GM23338 (cell line): ENCODE data around the gene BBOF1. TPM values are rescaled to one million over a fixed set of nuclear protein-coding genes. Genes with fewer than 3 reads are reported as not detected.

ENCODE experiments used
- ATAC-seq: fragments of 200-7000 bp; cut with Tn5 transposase; 3 replicates; pipeline ENCODE4 v1.9.1; 2020
- DNase-seq: peaks from one replicate; pipeline ENCODE4 v3.0.0-alpha.2; 2015; ENCODE audit warnings: low spot score
- H2AFZ ChIP-seq: fragments of 200-600 bp; sonication (generic); 2 replicates; pipeline ENCODE4 v1.8.0; 2016; ENCODE audit warnings: antibody characterized with exemption, mild to moderate bottlenecking, moderate library complexity
- H3F3A ChIP-seq: fragments of 200-600 bp; sonication (generic); replicated peaks from 2 replicates; pipeline ENCODE4 v1.8.0; 2017; ENCODE audit warnings: antibody characterized with exemption, mixed run types, low read depth
- H3K27ac ChIP-seq: fragments of 200-600 bp; sonication (generic); 2 replicates; pipeline ENCODE4 v1.6.1; 2016; ENCODE audit warnings: low read depth
- H3K27me3 ChIP-seq: fragments of 200-600 bp; sonication (generic); 2 replicates; pipeline ENCODE4 v1.8.0; 2016; ENCODE audit warnings: mild to moderate bottlenecking, mixed run types, moderate library complexity; ENCODE audit not compliant: insufficient read depth
- H3K36me3 ChIP-seq: fragments of 200-600 bp; sonication (generic); 2 replicates; pipeline ENCODE4 v1.8.0; 2016; ENCODE audit warnings: mild to moderate bottlenecking; ENCODE audit not compliant: insufficient read depth
- H3K4me1 ChIP-seq: fragments of 200-600 bp; sonication (generic); 2 replicates; pipeline ENCODE4 v1.8.0; 2016; ENCODE audit warnings: mild to moderate bottlenecking, moderate library complexity; ENCODE audit not compliant: insufficient read depth
- H3K4me2 ChIP-seq: fragments of 200-600 bp; sonication (generic); 2 replicates; pipeline ENCODE4 v1.7.1; 2017; ENCODE audit warnings: mixed run types
- H3K4me3 ChIP-seq: fragments of 200-600 bp; sonication (generic); 2 replicates; pipeline ENCODE4 v1.6.1; 2016; ENCODE audit warnings: mixed run types
- H3K79me2 ChIP-seq: fragments of 200-600 bp; sonication (generic); replicated peaks from 2 replicates; pipeline ENCODE4 v1.8.0; 2017; ENCODE audit warnings: mild to moderate bottlenecking; ENCODE audit not compliant: insufficient read depth
- H3K9me2 ChIP-seq: fragments of 200-600 bp; sonication (generic); 2 replicates; pipeline ENCODE4 v1.8.0; 2017; ENCODE audit not compliant: insufficient read depth
- H4K20me1 ChIP-seq: fragments of 200-600 bp; sonication (generic); replicated peaks from 2 replicates; pipeline ENCODE4 v1.8.0; 2017; ENCODE audit warnings: mild to moderate bottlenecking; ENCODE audit not compliant: insufficient read depth
- H3K27ac Mint-ChIP-seq: 2 replicates; pipeline ENCODE4 v1.8.0; 2020; ENCODE audit warnings: inconsistent platforms, mild to moderate bottlenecking, moderate library complexity, mixed read lengths
- H3K27me3 Mint-ChIP-seq: 3 replicates; pipeline ENCODE4 v1.8.0; 2022; ENCODE audit warnings: low read depth, mild to moderate bottlenecking, moderate library complexity, mixed read lengths, inconsistent platforms; ENCODE audit not compliant: insufficient read depth, poor library complexity
- H3K36me3 Mint-ChIP-seq: 3 replicates; pipeline ENCODE4 v1.8.0; 2021; ENCODE audit warnings: low read depth, mild to moderate bottlenecking, inconsistent platforms, moderate library complexity, mixed read lengths
- H3K4me1 Mint-ChIP-seq: 3 replicates; pipeline ENCODE4 v1.8.0; 2020; ENCODE audit warnings: mild to moderate bottlenecking, inconsistent platforms, mixed read lengths
- H3K4me3 Mint-ChIP-seq: 3 replicates; pipeline ENCODE4 v1.8.0; 2021; ENCODE audit warnings: moderate library complexity, mild to moderate bottlenecking, inconsistent platforms, mixed read lengths
- H3K9me3 Mint-ChIP-seq: 3 replicates; pipeline ENCODE4 v1.8.0; 2020; ENCODE audit warnings: moderate library complexity, mild to moderate bottlenecking, inconsistent platforms, mixed read lengths
- CREB1 ChIP-seq: fragments of 250-450 bp; sonication (Bioruptor Pico); IDR thresholded peaks from 2 replicates; pipeline ENCODE4 v1.5.0; 2020; ENCODE audit warnings: low read depth, mild to moderate bottlenecking, moderate library complexity
- EZH2 ChIP-seq: fragments of 200-600 bp; sonication (generic); IDR thresholded peaks from one replicate; pipeline ENCODE4 v1.8.0; 2017; ENCODE audit warnings: antibody characterized with exemption, mild to moderate bottlenecking, low read depth; ENCODE audit not compliant: unreplicated experiment
- JUNB ChIP-seq: IDR thresholded peaks from one replicate; pipeline ENCODE4 v1.6.1; 2016; ENCODE audit warnings: antibody characterized with exemption; ENCODE audit not compliant: unreplicated experiment
- NANOG ChIP-seq: IDR thresholded peaks from 2 replicates; pipeline ENCODE4 v1.6.1; 2016; ENCODE audit warnings: antibody characterized with exemption, borderline replicate concordance
- POLR2AphosphoS5 ChIP-seq: IDR thresholded peaks from 2 replicates; pipeline ENCODE4 v1.6.1; 2016; ENCODE audit warnings: antibody characterized with exemption, low read depth
- STAT1 ChIP-seq: IDR thresholded peaks from one replicate; pipeline ENCODE4 v1.6.1; 2016; ENCODE audit warnings: antibody characterized with exemption; ENCODE audit not compliant: unreplicated experiment
- ZNF114 ChIP-seq: fragments of 250-450 bp; sonication (Bioruptor Pico); IDR thresholded peaks from 2 replicates; pipeline ENCODE4 v1.5.0; 2020; ENCODE audit warnings: mild to moderate bottlenecking, moderate library complexity
- ZNF331 ChIP-seq: fragments of 250-450 bp; sonication (Bioruptor Pico); IDR thresholded peaks from 2 replicates; pipeline ENCODE4 v1.5.0; 2020; ENCODE audit warnings: low read depth, mild to moderate bottlenecking, moderate library complexity
- polyA plus RNA-seq: library from polyadenylated mRNA; unstranded; fragments of >200 nt; fragmentation: Nextera tagmentation; extraction: Ambion mirVana; gene quantifications from 2 replicates; pipeline ENCODE4 v1.2.1, GENCODE V29; 2016
- total RNA-seq: library from RNA; depleted of rRNA; stranded (reverse); fragments of >200 nt; shearing (Covaris generic); gene quantifications from 2 replicates; pipeline ENCODE4 v1.2.3, GENCODE V29; 2014
- TF ChIP-seq, protein P1 (sequence below): fragments of 250-450 bp; sonication (Bioruptor Pico); IDR thresholded peaks from 2 replicates; pipeline ENCODE4 v1.5.0; 2020; ENCODE audit warnings: mild to moderate bottlenecking, moderate library complexity
- TF ChIP-seq, protein P2 (sequence below), 2 experiments: fragments of 200-600 bp in 1 of 2; sonication (generic) in 1 of 2; conservative IDR thresholded peaks; 2 replicates each; pipeline versions ENCODE4 v1.5.1 to v1.6.1; 2016 to 2017; ENCODE audit warnings: antibody characterized with exemption in 2 of 2, low read depth in 2 of 2, mild to moderate bottlenecking in 2 of 2, moderate library complexity in 1 of 2

Gene BBOF1
- total and polyA plus RNA-seq, 2 experiments from 2014 or later = 0.24 to 0.53 TPM

DNA sequence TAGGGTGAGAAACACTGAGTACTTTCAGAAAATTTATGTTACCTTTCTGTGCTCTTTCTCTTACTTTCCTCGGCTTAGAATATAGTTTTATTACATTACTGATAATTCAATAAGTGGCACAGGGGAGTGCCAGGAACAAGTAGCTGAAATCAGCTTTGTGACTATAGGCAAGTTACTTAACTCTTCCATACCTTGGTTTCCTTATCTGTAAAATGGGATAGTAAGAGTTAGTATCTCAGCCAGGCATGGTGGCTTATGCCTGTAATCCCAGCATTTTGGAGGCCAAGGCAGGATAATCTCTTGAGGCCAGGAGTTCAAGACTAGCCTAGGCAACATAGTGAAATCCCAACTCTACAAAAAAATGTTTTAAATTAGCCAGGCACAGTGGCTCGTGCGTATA lies 15.4 kb downstream of the BBOF1 start:
- H3K4me3 Mint-ChIP-seq = no peak overlapping the region
- DNase-seq (no peak), ATAC-seq (no peak)
- H3K9me3 Mint-ChIP-seq = no peaks in the 10 kb centered on the region
- H3K4me1 Mint-ChIP-seq = no peaks in the 10 kb centered on the region
- H3K27me3 ChIP-seq = no peaks in the 10 kb centered on the region
- no peaks in the 10 kb centered on the region; the same call in 1 of the 2 replicates for H4K20me1 ChIP-seq
- H3K4me2 ChIP-seq = no peak overlapping the region
- no peak overlapping the region for H3K4me3 ChIP-seq
- H2AFZ ChIP-seq = no peak overlapping the region
- no peaks in the 10 kb centered on the region for H3K79me2 ChIP-seq
- H3K27ac ChIP-seq = no peak overlapping the region
- H3K4me1 ChIP-seq = no peaks in the 10 kb centered on the region
- no peaks in the 10 kb centered on the region for H3K9me2 ChIP-seq
- no peak for TF ChIP-seq ZNF331 (CRISPR knock-in tag)
- TF ChIP-seq NANOG = no peak
- no peak for TF ChIP-seq EZH2
- no peak for TF ChIP-seq JUNB
- TF ChIP-seq, protein P1, sequence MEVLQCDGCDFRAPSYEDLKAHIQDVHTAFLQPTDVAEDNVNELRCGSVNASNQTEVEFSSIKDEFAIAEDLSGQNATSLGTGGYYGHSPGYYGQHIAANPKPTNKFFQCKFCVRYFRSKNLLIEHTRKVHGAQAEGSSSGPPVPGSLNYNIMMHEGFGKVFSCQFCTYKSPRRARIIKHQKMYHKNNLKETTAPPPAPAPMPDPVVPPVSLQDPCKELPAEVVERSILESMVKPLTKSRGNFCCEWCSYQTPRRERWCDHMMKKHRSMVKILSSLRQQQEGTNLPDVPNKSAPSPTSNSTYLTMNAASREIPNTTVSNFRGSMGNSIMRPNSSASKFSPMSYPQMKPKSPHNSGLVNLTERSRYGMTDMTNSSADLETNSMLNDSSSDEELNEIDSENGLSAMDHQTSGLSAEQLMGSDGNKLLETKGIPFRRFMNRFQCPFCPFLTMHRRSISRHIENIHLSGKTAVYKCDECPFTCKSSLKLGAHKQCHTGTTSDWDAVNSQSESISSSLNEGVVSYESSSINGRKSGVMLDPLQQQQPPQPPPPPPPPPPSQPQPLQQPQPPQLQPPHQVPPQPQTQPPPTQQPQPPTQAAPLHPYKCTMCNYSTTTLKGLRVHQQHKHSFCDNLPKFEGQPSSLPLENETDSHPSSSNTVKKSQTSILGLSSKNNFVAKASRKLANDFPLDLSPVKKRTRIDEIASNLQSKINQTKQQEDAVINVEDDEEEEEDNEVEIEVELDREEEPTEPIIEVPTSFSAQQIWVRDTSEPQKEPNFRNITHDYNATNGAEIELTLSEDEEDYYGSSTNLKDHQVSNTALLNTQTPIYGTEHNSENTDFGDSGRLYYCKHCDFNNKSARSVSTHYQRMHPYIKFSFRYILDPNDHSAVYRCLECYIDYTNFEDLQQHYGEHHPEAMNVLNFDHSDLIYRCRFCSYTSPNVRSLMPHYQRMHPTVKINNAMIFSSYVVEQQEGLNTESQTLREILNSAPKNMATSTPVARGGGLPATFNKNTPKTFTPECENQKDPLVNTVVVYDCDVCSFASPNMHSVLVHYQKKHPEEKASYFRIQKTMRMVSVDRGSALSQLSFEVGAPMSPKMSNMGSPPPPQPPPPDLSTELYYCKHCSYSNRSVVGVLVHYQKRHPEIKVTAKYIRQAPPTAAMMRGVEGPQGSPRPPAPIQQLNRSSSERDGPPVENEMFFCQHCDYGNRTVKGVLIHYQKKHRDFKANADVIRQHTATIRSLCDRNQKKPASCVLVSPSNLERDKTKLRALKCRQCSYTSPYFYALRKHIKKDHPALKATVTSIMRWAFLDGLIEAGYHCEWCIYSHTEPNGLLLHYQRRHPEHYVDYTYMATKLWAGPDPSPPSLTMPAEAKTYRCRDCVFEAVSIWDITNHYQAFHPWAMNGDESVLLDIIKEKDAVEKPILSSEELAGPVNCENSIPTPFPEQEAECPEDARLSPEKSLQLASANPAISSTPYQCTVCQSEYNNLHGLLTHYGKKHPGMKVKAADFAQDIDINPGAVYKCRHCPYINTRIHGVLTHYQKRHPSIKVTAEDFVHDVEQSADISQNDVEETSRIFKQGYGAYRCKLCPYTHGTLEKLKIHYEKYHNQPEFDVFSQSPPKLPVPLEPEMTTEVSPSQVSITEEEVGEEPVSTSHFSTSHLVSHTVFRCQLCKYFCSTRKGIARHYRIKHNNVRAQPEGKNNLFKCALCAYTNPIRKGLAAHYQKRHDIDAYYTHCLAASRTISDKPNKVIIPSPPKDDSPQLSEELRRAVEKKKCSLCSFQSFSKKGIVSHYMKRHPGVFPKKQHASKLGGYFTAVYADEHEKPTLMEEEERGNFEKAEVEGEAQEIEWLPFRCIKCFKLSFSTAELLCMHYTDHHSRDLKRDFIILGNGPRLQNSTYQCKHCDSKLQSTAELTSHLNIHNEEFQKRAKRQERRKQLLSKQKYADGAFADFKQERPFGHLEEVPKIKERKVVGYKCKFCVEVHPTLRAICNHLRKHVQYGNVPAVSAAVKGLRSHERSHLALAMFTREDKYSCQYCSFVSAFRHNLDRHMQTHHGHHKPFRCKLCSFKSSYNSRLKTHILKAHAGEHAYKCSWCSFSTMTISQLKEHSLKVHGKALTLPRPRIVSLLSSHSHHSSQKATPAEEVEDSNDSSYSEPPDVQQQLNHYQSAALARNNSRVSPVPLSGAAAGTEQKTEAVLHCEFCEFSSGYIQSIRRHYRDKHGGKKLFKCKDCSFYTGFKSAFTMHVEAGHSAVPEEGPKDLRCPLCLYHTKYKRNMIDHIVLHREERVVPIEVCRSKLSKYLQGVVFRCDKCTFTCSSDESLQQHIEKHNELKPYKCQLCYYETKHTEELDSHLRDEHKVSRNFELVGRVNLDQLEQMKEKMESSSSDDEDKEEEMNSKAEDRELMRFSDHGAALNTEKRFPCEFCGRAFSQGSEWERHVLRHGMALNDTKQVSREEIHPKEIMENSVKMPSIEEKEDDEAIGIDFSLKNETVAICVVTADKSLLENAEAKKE (CRISPR knock-in tag) = no peak
- no peak for TF ChIP-seq CREB1 (CRISPR knock-in tag)
- TF ChIP-seq POLR2AphosphoS5 = no peak
- TF ChIP-seq, protein P2, sequence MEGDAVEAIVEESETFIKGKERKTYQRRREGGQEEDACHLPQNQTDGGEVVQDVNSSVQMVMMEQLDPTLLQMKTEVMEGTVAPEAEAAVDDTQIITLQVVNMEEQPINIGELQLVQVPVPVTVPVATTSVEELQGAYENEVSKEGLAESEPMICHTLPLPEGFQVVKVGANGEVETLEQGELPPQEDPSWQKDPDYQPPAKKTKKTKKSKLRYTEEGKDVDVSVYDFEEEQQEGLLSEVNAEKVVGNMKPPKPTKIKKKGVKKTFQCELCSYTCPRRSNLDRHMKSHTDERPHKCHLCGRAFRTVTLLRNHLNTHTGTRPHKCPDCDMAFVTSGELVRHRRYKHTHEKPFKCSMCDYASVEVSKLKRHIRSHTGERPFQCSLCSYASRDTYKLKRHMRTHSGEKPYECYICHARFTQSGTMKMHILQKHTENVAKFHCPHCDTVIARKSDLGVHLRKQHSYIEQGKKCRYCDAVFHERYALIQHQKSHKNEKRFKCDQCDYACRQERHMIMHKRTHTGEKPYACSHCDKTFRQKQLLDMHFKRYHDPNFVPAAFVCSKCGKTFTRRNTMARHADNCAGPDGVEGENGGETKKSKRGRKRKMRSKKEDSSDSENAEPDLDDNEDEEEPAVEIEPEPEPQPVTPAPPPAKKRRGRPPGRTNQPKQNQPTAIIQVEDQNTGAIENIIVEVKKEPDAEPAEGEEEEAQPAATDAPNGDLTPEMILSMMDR (conservative IDR thresholded peaks at IDR 0.05; ENCODE audit: low read depth in 2 of 2) = no peak
- TF ChIP-seq ZNF114 (CRISPR knock-in tag) = no peak
- TF ChIP-seq STAT1 = no peak
- no peaks in the 10 kb centered on the region for H3K36me3 Mint-ChIP-seq
- no peak overlapping the region for H3K27ac Mint-ChIP-seq
- H3F3A ChIP-seq = no peaks in the 10 kb centered on the region
- no peaks in the 10 kb centered on the region for H3K36me3 ChIP-seq
- no peaks in the 10 kb centered on the region for H3K27me3 Mint-ChIP-seq
